SK-N-SH (cell line): ENCODE measurements around the gene ABHD6. TPM values are rescaled to one million over a fixed set of nuclear protein-coding genes. Genes with fewer than 3 reads are reported as not detected.

Experiments
- CTCF ChIA-PET: fragments of 300-600, 350-600 bp; formaldehyde crosslinking; extraction: SDS; loops from one replicate; lab custom pipeline; 2021; lab: Yijun Ruan, JAX
- POLR2A ChIA-PET: fragments of 350-600 bp; sonication (Branson Sonifier 250); formaldehyde crosslinking; extraction: SDS; loops from one replicate; lab custom pipeline; 2020; ENCODE audit warnings: antibody characterized with exemption, inconsistent platforms; lab: Yijun Ruan, JAX
- DNase-seq: peaks from one replicate; pipeline ENCODE4 v3.0.0; 2012
- H2AFZ ChIP-seq: fragments of 200-600 bp; sonication (generic); 2 replicates; pipeline ENCODE4 v1.8.1; 2016; ENCODE audit warnings: antibody characterized with exemption, mild to moderate bottlenecking, low read depth
- H3F3A ChIP-seq: fragments of 200-600 bp; sonication (generic); replicated peaks from 2 replicates; pipeline ENCODE3; 2016; ENCODE audit warnings: antibody characterized with exemption, mild to moderate bottlenecking; ENCODE audit not compliant: insufficient read depth
- H3K27ac ChIP-seq, 2 experiments: fragments of 200-500 bp in 1 of 2; fragments of 200-600 bp in 1 of 2; sonication (Bioruptor generic) in 1 of 2; sonication (generic), shearing (Covaris generic) in 1 of 2; 2 replicates each; pipeline versions ENCODE4 v1.5.1 to v1.6.1; 2014 to 2016; ENCODE audit warnings: low read depth in 2 of 2, inconsistent platforms in 1 of 2, low read length in 1 of 2, mild to moderate bottlenecking in 1 of 2, mixed read lengths in 1 of 2
- H3K27me3 ChIP-seq: fragments of 200-600 bp; sonication (generic), shearing (Covaris generic); 2 replicates; pipeline ENCODE4 v1.6.1; 2016; ENCODE audit warnings: mixed run types; ENCODE audit not compliant: insufficient read depth
- H3K36me3 ChIP-seq, 2 experiments: fragments of 200-500 bp in 1 of 2; fragments of 200-600 bp in 1 of 2; sonication (Bioruptor generic) in 1 of 2; sonication (generic) in 1 of 2; replicated peaks in 1 of 2; 2 replicates each; pipeline versions ENCODE3 to v1.5.1; 2014 to 2016; ENCODE audit warnings: low read length in 1 of 2, mild to moderate bottlenecking in 1 of 2; ENCODE audit not compliant: insufficient read depth in 2 of 2, control insufficient read depth in 1 of 2
- H3K4me1 ChIP-seq, 2 experiments: fragments of 200-500 bp in 1 of 2; fragments of 200-600 bp in 1 of 2; sonication (Bioruptor generic) in 1 of 2; sonication (generic), shearing (Covaris generic) in 1 of 2; 2 replicates each; pipeline versions ENCODE4 v1.5.1 to v1.6.1; 2014 to 2016; ENCODE audit warnings: low read depth in 1 of 2, low read length in 1 of 2, mixed run types in 1 of 2; ENCODE audit not compliant: insufficient read depth in 2 of 2, control insufficient read depth in 1 of 2
- H3K4me2 ChIP-seq: fragments of 200-600 bp; sonication (generic), shearing (Covaris generic); 2 replicates; pipeline ENCODE4 v1.6.1; 2017; ENCODE audit warnings: mixed run types
- H3K4me3 ChIP-seq, 2 experiments: fragments of 200-500 bp in 1 of 2; fragments of 200-600 bp in 1 of 2; sonication (Bioruptor generic) in 1 of 2; sonication (generic), shearing (Covaris generic) in 1 of 2; 2 replicates each; pipeline versions ENCODE4 v1.5.1 to v1.8.1; 2014 to 2016; ENCODE audit warnings: low read depth in 2 of 2, inconsistent platforms in 1 of 2, low read length in 1 of 2, mild to moderate bottlenecking in 1 of 2, mixed read lengths in 1 of 2, moderate library complexity in 1 of 2
- H3K79me2 ChIP-seq: fragments of 200-600 bp; sonication (generic); 2 replicates; pipeline ENCODE4 v1.8.1; 2017; ENCODE audit warnings: mild to moderate bottlenecking; ENCODE audit not compliant: insufficient read depth
- H3K9ac ChIP-seq: fragments of 200-600 bp; sonication (generic); 2 replicates; pipeline ENCODE4 v1.6.1; 2017; ENCODE audit warnings: mixed run types
- H3K9me2 ChIP-seq: fragments of 200-600 bp; sonication (generic); 2 replicates; pipeline ENCODE4 v1.6.1; 2017; ENCODE audit warnings: mixed run types
- H3K9me3 ChIP-seq: fragments of 200-600 bp; sonication (generic); 2 replicates; pipeline ENCODE4 v1.6.1; 2017; ENCODE audit warnings: mixed run types, mild to moderate bottlenecking, moderate library complexity
- H4K20me1 ChIP-seq: fragments of 200-600 bp; sonication (generic); 2 replicates; pipeline ENCODE4 v1.6.1; 2017; ENCODE audit warnings: mild to moderate bottlenecking, mixed run types; ENCODE audit not compliant: insufficient read depth
- ELF1 ChIP-seq: IDR thresholded peaks from 2 replicates; pipeline ENCODE4 v1.4.0; 2012
- EP300 ChIP-seq, 2 experiments: IDR thresholded peaks; 2 replicates each; pipeline versions ENCODE4 v1.4.0 to v1.6.1; 2012; ENCODE audit warnings: borderline replicate concordance in 1 of 2, low read depth in 1 of 2, low read length in 1 of 2
- EZH2phosphoT487 ChIP-seq: fragments of 200-600 bp; sonication (generic); IDR thresholded peaks from 2 replicates; pipeline ENCODE4 v1.6.1; 2017; ENCODE audit warnings: low read depth, mixed run types, mild to moderate bottlenecking, antibody characterized with exemption, moderate library complexity, borderline replicate concordance
- FOXJ3 ChIP-seq: sonication (generic); formaldehyde crosslinking; IDR thresholded peaks from 2 replicates; pipeline ENCODE4 v1.5.1; 2020; ENCODE audit warnings: mild to moderate bottlenecking, missing genetic modification reagents
- FOXM1 ChIP-seq: IDR thresholded peaks from 2 replicates; pipeline ENCODE4 v1.4.0; 2012; ENCODE audit warnings: low read depth, mild to moderate bottlenecking
- GATA2 ChIP-seq: sonication (generic); formaldehyde crosslinking; IDR thresholded peaks from 2 replicates; pipeline ENCODE4 v1.5.0; 2020; ENCODE audit warnings: mild to moderate bottlenecking, missing genetic modification reagents
- JUND ChIP-seq: IDR thresholded peaks from 2 replicates; pipeline ENCODE4 v1.4.0; 2012
- MXI1 ChIP-seq: IDR thresholded peaks from 2 replicates; pipeline ENCODE4 v1.6.1; 2012; ENCODE audit warnings: mild to moderate bottlenecking, low read depth, low read length, improper control_type of control experiment
- NRF1 ChIP-seq: IDR thresholded peaks from 2 replicates; pipeline ENCODE4 v1.6.1; 2012; ENCODE audit warnings: low read depth, mild to moderate bottlenecking, low read length
- POLR2AphosphoS5 ChIP-seq: IDR thresholded peaks from 2 replicates; pipeline ENCODE4 v1.6.1; 2012; ENCODE audit warnings: low read depth, low read length
- RAD21 ChIP-seq: IDR thresholded peaks from 2 replicates; pipeline ENCODE4 v1.6.1; 2012; ENCODE audit warnings: mild to moderate bottlenecking, low read length
- RCOR1 ChIP-seq: fragments of 150-350 bp; IDR thresholded peaks from 2 replicates; pipeline ENCODE4 v1.6.1; 2017; ENCODE audit warnings: antibody characterized with exemption, low read length
- RFX5 ChIP-seq: IDR thresholded peaks from 2 replicates; pipeline ENCODE4 v1.6.1; 2012; ENCODE audit warnings: mild to moderate bottlenecking, improper control_type of control experiment, low read length
- SMC3 ChIP-seq: IDR thresholded peaks from 2 replicates; pipeline ENCODE4 v1.6.1; 2012; ENCODE audit warnings: low read depth, low read length, improper control_type of control experiment
- TEAD4 ChIP-seq: IDR thresholded peaks from 2 replicates; pipeline ENCODE4 v1.4.0; 2012; ENCODE audit warnings: mild to moderate bottlenecking, borderline replicate concordance; ENCODE audit not compliant: insufficient read depth
- YY1 ChIP-seq: IDR thresholded peaks from 2 replicates; pipeline ENCODE4 v1.4.0; 2012; ENCODE audit warnings: low read depth, mild to moderate bottlenecking
- WGBS: methylation state at CpG from one replicate; pipeline ENCODE4 v1.1.6; 2017; ENCODE audit warnings: low lambda C conversion rate; 5-methylcytosine and 5-hydroxymethylcytosine counted together
- polyA plus RNA-seq, 3 experiments: library from polyadenylated mRNA; depleted of rRNA; stranded (reverse); fragments of >200 nt; gene quantifications; 2 replicates each; pipeline ENCODE4 v1.2.3, GENCODE V29; 2012
- TF ChIP-seq, protein P1 (sequence below): fragments of 200-600 bp; sonication (generic); IDR thresholded peaks from 2 replicates; pipeline ENCODE4 v1.6.1; 2017; ENCODE audit warnings: antibody characterized with exemption, mild to moderate bottlenecking, moderate library complexity
- TF ChIP-seq, protein P2 (sequence below): fragments of 150-350 bp; IDR thresholded peaks from 2 replicates; pipeline ENCODE4 v1.6.1; 2016; ENCODE audit warnings: mild to moderate bottlenecking, low read depth, low read length
- TF ChIP-seq, protein P3 (sequence below): IDR thresholded peaks from 2 replicates; pipeline ENCODE4 v1.6.1; 2012; ENCODE audit warnings: mild to moderate bottlenecking, low read depth, low read length, moderate library complexity

The ABHD6 gene
- polyA plus RNA-seq, 1 of the 3 experiments (the other 2 are of a cell fraction): 10.7 TPM

DNA sequence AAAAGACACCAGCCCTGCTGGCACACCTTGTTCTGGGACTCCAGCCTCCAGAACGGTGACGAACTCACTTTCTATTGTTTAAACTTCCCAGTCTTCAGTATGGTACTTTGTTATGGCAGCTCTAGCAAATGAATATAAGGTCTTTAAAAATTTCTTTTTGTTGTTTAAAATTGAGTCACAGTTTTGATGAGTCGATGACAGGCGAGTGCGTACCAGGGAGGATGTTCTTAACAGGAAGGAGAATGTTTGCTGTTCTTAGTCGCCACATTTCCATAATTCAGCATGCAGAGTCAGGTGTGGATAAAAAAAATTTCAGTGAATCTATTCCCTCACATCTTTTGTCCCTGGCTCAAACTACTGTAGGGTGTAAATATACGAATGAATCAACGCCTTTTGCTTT lies 39.2 kb upstream of the ABHD6 start:
- 89% methylated on average over 8 of the region's 8 CpGs for WGBS
- POLR2A ChIA-PET: no interaction called here
- CTCF ChIA-PET: interaction anchor here (1.4 to 4.1 kb wide), 2 partner anchors 19 to 20 kb away, joined by 3 to 19 read pairs; no protein-coding TSS in a partner anchor
- H3K79me2 ChIP-seq: no peaks in the 10 kb centered on the region
- no peak overlapping the region for H2AFZ ChIP-seq
- TF ChIP-seq, protein P1, sequence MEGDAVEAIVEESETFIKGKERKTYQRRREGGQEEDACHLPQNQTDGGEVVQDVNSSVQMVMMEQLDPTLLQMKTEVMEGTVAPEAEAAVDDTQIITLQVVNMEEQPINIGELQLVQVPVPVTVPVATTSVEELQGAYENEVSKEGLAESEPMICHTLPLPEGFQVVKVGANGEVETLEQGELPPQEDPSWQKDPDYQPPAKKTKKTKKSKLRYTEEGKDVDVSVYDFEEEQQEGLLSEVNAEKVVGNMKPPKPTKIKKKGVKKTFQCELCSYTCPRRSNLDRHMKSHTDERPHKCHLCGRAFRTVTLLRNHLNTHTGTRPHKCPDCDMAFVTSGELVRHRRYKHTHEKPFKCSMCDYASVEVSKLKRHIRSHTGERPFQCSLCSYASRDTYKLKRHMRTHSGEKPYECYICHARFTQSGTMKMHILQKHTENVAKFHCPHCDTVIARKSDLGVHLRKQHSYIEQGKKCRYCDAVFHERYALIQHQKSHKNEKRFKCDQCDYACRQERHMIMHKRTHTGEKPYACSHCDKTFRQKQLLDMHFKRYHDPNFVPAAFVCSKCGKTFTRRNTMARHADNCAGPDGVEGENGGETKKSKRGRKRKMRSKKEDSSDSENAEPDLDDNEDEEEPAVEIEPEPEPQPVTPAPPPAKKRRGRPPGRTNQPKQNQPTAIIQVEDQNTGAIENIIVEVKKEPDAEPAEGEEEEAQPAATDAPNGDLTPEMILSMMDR: no peak
- TF ChIP-seq FOXJ3: no peak
- TF ChIP-seq RFX5: no peak
- TF ChIP-seq JUND: no peak
- no peak for TF ChIP-seq RCOR1
- no peak for TF ChIP-seq ELF1
- TF ChIP-seq, protein P2, sequence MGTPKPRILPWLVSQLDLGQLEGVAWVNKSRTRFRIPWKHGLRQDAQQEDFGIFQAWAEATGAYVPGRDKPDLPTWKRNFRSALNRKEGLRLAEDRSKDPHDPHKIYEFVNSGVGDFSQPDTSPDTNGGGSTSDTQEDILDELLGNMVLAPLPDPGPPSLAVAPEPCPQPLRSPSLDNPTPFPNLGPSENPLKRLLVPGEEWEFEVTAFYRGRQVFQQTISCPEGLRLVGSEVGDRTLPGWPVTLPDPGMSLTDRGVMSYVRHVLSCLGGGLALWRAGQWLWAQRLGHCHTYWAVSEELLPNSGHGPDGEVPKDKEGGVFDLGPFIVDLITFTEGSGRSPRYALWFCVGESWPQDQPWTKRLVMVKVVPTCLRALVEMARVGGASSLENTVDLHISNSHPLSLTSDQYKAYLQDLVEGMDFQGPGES: no peak
- no peak for TF ChIP-seq MXI1
- no peak for TF ChIP-seq POLR2AphosphoS5
- no peak for TF ChIP-seq EP300 (IDR thresholded peaks at IDR 0.05; ENCODE audit: borderline replicate concordance in 1 of 2, low read depth in 1 of 2, low read length in 1 of 2)
- no peak for TF ChIP-seq NRF1
- no peak for TF ChIP-seq RAD21
- no peak for TF ChIP-seq GATA2
- TF ChIP-seq SMC3: no peak
- TF ChIP-seq, protein P3, sequence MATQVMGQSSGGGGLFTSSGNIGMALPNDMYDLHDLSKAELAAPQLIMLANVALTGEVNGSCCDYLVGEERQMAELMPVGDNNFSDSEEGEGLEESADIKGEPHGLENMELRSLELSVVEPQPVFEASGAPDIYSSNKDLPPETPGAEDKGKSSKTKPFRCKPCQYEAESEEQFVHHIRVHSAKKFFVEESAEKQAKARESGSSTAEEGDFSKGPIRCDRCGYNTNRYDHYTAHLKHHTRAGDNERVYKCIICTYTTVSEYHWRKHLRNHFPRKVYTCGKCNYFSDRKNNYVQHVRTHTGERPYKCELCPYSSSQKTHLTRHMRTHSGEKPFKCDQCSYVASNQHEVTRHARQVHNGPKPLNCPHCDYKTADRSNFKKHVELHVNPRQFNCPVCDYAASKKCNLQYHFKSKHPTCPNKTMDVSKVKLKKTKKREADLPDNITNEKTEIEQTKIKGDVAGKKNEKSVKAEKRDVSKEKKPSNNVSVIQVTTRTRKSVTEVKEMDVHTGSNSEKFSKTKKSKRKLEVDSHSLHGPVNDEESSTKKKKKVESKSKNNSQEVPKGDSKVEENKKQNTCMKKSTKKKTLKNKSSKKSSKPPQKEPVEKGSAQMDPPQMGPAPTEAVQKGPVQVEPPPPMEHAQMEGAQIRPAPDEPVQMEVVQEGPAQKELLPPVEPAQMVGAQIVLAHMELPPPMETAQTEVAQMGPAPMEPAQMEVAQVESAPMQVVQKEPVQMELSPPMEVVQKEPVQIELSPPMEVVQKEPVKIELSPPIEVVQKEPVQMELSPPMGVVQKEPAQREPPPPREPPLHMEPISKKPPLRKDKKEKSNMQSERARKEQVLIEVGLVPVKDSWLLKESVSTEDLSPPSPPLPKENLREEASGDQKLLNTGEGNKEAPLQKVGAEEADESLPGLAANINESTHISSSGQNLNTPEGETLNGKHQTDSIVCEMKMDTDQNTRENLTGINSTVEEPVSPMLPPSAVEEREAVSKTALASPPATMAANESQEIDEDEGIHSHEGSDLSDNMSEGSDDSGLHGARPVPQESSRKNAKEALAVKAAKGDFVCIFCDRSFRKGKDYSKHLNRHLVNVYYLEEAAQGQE: no peak
- TF ChIP-seq TEAD4: no peak
- TF ChIP-seq FOXM1: no peak
- no peak for TF ChIP-seq EZH2phosphoT487
- no peak for TF ChIP-seq YY1
- H3F3A ChIP-seq: no peaks in the 10 kb centered on the region
- H3K36me3 ChIP-seq: no peaks in the 10 kb centered on the region
- H3K27ac ChIP-seq: no peak overlapping the region
- H3K4me2 ChIP-seq: no peak overlapping the region
- no peaks in the 10 kb centered on the region for H4K20me1 ChIP-seq
- no peak overlapping the region for H3K9ac ChIP-seq
- DNase-seq: no peak
- no peaks in the 10 kb centered on the region for H3K9me2 ChIP-seq
- no peaks in the 10 kb centered on the region for H3K9me3 ChIP-seq
- H3K27me3 ChIP-seq: no peaks in the 10 kb centered on the region
- H3K4me3 ChIP-seq: no peak overlapping the region
- no peaks in the 10 kb centered on the region for H3K4me1 ChIP-seq
